Measurements from ENCODE around the gene BSN. TPM values are rescaled to one million over a fixed set of nuclear protein-coding genes. Genes with fewer than 3 reads are reported as not detected.

Gene BSN
- total RNA-seq, 1 experiment from 2014 or later = 0.18 TPM

DNA sequence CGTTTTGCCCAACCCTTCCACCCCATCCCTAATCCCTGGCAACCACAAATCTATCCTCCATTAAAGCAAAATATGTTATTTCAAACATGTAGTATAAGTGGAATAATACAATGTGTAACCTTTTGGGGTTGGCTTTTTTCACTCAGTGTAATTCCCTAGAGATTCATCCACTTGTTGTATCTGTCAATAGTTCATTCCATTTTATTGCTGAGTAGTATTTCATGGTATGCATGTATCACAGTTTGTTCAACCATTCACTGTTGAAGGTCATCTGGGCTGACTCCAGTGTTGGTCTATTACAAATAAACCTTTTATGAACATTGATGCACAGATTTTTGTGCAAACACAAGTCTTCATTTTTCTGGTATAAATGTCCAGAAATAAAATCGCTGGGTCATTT is 38.8 kb downstream of the BSN start:
- DNase-seq (ENCODE audit: low read depth) = no peak

DNA sequence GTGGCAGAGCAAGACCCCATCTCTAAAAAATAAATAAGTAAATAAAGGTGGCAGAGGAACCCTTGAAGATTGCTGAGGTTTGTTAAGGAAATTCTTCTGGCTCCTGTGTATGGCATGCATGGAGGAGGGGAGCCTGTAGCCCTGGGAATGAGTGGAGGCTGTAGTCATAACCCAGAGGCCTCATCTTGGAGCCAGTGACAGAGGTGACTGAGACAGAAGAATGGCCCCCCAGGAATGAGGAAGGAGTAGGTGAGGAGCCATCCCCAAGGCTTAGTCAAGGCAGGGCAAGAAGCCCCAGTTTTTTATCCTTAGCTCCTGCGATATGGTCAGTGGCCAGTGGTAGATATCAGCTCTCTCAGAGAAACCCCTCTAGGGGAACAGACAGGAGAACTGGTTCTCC is 46.5 kb downstream of the BSN start:
- no peak for DNase-seq (ENCODE audit: low read depth)

DNA sequence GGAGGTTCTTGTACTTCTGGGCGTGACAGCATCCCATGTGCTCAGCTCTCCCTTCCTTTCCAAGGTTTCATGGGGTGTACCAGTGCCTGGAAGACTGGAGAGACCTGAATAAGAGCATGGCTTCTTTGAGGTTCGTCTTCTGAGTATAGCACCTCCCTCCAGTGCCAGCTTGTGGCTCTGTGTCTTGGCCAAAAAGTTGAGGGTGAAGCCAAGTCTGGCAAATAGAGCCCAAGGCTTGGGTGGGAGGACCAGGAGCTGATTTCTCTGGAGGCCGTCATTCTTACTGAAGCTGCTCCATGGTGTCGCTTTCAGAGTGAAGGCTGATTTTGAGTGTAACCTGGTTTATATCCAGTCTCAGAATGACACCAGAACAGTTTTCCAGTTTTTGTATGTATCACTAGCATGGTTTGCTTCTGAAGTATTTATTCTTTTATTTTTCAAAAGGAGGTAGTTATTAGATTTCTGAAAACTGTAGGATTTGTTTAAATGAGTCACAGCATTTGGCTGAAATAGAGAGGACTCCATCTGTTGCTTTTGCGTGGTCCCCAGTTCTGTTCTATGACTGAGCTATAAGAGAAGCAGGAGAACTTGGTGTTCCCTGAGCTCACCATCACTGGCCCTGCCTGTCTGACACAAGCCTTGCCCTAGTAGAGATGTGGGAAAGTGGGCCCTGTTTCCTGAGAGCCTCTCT is 47.2 kb downstream of the BSN start:
- DNase-seq (ENCODE audit: low read depth) = no peak

DNA sequence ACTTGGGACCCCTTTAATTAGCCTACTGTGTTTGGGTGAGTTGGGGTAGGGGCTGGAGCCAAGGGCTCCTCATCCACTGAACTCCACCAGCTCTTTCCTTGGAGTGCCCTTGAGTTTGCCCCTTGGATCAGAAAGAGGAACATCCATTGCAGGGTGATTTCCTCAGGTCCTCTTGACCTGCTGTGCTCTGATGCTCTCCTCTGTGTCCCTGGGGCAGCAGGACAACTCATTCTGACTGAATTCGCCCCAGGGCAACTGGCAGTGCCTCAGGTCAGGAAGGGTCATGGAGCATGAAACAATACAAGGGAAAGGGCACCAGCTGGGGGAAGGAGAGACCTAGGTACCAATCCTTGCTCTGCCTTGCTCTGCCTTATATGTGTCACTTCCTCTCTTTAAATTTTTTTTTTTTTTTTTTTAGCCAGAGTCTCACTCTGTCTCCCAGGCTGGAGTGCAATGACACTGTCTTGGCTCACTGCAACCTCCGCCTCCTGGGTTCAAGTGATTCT is 47.8 kb downstream of the BSN start:
- peak; percentile 36 for DNase-seq (ENCODE audit: low read depth)

DNA sequence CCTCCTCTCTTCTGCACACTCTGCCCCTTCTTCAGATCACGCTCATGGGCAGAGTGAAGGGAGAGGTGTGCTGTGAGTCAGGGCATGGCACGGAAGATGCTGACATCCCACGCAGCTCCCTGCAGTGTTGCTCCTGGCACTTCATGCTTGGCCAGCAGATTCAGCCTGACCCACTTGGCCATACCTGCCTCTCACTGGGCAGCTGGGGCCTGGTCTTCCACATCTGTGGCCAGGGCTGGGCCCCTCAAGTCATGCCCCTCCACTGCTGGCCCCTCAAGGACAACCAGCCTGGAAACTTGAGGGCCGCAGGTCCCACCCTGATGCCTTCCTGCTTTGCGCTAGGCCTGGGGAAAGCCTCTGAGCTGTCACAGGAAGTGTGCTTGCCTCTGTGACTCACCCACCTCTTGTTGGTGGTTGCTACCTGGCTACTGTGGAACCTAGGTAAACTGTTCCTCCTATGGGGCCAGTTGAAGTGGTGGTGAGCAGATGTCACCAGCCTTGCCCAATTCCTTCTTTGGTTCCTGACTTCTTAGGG is 48.7 kb downstream of the BSN start:
- DNase-seq (ENCODE audit: low read depth) = peak; percentile 53

DNA sequence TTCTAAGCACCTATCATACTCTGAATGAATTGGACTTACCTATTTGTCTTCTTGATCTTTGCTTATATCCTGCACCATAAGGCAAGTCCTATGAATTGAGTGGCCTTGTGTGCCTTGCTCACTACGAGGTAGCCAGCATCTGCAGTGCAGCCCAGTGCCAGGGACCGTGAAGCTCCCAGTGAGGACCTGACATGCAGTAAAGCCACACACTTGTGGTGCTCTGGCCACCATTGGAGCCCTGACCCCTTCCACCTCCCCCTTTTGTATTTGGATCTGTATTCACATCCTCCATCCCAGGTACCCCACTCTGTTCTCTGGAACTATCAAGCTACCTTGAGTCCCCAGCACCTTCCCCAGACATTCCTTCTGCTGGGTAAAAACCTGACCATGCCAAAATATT is 52.1 kb downstream of the BSN start:
- DNase-seq (ENCODE audit: low read depth) = no peak

DNA sequence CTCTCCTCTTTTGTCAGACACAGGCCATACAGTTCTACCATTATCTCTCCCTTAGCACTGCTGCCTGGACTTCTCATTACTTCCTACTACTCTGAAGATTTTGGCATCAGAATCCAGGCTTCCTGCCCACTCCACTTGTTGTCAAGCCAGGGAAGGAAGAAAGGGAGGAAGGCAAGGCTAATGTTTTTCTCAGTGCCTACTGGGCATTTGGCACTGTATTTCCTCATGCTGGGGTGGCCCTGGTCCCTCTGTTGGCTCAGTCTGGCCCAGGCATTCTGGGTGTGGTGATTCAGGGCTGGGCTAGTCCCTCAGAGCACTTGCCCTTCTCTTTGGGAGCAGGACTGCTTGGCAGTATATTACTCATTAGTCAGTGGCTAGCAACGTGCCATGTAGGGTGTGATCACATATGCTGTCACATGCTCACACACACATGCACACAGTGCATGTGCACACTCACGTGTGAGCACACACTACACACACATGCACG is 52.9 kb downstream of the BSN start:
- DNase-seq (ENCODE audit: low read depth) = peak; percentile 30

DNA sequence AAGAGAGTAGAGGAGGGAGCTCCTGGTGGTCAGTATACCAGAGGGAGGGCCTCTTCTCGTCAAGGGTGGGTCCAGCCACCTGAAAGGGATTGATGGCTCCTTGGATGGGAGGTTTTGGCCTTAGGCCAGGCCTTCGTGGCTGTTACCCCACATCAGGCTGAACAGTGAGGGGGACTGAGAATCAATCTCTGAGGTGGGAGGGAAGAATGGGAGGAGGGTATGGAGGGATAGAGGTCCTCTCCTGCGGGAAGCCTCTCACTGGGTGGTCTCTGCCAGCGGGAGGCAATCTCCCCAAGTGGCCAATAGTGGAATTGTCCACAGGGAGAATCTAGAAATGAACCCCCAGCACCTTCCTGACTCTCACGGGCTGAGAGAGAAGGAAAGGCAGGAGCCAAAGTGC is 53.5 kb downstream of the BSN start:
- no peak for DNase-seq (ENCODE audit: low read depth)

DNA sequence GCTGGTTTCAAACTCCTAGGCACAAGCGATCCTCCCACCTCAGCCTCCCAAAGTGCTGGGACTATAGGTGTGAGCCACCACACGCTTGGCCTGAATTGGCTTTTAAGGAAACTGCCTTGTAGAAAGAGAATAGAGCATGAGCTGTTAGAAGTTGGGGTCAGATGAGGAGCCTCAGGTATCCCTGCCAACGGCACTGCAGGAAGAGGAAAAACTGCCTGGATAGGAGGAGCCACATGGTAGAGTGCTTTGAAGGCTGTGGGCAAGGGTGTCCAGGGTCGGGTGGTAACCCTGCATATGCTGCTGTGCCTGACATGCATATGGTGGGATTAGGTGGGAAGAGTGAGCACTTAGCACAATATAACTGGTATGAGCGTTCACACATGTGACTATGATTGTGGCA is 55.0 kb downstream of the BSN start:
- DNase-seq (ENCODE audit: low read depth) = no peak

DNA sequence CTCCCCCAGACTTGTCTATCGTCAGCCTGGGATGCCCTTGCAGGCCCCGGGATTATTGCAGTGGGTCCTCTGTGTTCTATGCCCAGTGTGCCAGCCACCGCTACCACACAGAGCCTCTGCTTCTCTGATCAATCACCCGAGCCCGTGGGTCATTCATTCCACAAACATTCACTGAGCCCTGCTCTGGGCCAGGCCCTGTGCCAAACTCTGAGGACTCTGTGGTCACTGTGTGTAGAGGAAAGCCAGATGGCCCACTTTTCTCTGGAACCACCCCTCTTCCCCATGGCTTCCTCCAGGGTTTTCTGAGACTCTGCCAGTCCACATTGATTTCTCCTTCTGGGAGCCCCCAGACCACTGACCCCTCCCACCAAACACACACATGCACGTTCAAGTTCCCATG is 55.5 kb downstream of the BSN start:
- no peak for DNase-seq (ENCODE audit: low read depth)

DNA sequence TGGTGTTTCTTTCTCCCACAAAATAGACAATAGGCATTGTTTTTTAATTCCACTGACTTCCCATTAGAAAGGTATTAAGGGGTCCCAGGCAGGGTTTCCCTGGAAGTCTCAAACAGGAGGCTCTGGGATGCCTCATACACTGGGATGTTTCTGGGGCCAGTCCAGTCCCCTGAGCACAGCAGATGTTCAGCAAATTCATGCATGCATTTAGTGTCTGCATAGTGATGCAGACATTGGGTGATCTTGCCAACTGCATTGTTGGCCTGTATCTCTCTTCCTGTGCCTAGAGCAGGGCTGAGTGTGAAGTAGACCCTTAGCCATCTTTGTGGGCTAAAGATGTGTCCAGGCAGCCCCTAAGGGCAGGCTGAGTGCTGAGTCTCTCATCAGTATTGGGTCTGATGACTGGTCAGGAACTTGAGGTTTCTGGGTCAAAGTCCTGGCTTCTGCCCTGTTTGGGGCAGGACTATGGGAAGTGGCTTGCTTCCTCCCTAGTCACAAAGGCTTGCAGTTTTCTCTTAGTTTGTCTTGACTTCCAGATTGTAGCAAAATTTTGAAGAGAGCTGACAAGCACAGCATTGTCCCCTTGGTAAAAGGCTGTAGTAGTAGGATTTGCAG is 56.5 kb downstream of the BSN start:
- DNase-seq (ENCODE audit: low read depth) = no peak

DNA sequence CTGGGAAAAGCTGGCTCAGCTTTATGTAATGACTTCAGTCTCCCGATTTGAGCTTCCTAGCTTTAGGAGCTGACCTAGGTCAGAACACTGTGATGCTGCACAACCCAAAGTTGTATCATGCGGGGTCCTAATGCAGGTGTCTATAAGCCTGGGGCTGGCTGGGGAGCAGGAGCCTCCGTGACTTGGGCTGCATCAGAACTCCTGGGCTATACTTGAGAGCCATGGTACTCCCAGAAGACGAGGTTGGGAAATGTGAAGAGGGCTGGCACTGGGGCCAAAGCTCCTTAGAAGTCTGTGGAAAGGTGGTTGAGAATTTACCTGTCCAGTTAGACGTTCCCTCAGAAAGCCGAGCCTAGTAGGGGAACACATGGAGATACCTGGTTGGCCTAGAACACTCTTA is 57.0 kb downstream of the BSN start:
- no peak for DNase-seq (ENCODE audit: low read depth)

DNA sequence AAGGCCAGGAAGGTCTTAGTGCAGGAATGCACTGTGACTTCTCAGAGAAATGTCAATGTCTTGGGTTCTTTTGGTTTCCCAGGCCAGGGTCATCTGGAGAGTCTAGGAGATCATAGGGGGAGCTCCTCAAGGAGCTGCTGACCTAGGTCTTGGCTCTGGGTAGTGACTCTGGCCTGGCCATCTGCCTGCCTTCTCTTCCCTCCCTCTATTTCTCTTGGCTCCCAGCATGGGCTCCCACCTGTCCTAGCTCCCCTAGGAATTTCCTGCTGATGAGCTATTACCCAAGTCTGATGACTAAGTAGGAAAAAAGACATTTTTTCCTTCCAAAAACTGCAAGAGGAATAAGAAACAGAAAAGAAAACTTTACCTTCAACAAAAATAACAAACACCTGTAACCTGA is 57.4 kb downstream of the BSN start:
- no peak for DNase-seq (ENCODE audit: low read depth)

DNA sequence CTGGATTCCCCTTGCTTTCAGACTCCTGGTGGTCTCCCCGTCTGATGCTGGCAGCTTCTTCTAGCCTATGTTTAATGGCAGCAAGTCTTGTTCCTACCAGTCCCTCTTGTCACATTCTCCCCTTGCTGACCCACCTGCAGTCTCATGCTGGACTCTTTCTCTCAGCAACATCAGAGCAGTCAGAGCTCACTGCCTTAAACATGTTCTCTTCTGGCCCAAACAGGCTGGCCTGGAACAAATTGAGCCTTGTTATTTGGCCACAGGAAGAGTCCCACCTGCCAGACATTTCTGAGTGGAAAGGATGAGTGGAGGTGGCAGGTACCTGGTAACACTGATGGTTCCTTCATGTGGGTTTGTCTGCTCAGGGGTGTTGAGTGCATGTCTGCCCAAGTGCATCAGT is 60.7 kb downstream of the BSN start:
- DNase-seq (ENCODE audit: low read depth) = no peak

DNA sequence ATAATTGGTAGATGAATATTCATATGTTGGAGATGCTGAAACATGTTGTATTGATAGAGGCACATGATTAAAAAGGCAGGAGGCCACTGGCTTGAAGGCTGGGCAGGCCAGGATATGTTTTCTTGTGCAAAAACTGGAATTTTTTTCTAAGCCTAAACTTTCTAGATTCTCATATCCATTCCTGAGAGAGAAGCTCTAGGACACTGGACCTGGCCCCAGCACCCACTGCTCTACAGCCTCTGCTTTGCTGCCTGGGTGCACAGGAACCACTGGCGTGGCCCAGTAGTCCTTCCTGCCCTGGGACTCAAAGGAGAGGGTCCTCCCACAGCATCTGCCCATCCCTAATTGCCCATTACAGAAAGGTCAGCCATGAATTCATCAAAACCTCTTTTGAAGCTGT is 61.8 kb downstream of the BSN start:
- DNase-seq (ENCODE audit: low read depth) = no peak

DNA sequence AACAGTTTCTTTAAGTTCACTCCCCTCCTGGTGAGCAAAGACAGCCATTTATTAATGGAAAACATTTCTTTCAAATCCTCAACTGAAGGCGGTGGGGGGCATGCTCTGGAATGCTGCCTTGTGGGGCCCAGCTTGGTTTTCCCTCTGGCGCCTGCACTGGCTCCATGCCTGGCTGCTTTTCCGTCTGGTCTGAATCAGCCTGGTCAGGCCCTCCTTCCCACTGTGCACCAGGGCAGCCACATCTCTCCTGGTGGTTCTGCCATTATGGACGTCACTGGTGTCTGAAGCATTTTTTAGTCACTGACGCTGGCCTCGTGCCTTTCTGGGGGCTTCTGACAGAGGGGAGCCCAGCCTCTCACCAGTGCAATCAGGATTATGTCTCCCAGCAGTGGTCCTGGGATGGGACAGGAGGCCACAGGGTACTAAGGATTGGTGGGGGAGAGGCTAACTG is 62.2 kb downstream of the BSN start:
- DNase-seq (ENCODE audit: low read depth) = peak; percentile 29

DNA sequence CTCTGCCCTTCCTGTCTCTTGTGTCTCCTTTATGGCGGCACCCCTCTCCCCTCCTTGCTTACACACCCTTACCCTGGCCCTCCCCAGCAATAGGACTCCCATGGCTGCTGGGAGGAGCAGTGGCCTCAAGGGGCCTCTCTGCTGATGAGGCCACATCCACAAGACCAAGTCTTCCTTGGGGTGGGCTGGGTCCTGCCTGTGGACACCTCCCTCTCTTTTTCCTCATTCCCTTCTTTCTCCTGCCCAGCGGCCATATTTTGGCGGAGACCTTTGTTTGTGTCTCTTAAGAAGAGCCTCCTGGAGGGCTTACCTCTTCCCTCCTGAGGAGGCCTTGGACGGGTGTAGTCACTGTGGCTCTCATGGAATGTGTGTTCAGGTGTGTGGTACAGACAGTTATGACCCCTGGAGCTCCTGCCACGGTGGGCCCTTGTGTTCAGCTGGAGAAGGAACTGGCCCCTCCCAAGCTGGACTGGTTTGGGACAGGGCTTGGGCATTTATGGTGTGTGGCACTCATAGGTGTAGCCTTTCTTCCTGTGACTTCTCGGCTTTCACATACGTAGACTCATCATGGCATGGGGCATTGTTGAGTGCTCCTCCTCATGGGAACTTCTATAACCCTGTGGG is 63.2 kb downstream of the BSN start:
- DNase-seq (ENCODE audit: low read depth) = no peak

DNA sequence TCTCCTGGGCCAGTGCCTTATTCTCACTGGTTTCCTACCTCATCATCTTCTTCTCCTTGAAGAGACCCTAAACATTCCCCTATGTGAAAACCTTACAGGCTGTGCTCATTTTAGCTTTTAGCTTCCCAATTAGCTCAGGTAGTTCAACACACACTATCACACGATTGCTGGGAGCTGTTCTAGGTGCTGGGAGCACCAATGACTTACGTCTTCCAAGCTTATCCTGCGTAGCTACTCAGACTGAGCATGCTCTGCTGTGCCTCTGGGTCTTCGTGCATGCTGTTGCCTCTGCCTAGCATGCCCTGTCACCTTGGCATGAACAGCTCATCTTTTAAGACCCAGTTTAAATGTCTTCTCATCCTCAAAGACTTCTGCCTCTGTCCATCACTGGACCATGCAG is 64.1 kb downstream of the BSN start:
- DNase-seq (ENCODE audit: low read depth) = no peak

DNA sequence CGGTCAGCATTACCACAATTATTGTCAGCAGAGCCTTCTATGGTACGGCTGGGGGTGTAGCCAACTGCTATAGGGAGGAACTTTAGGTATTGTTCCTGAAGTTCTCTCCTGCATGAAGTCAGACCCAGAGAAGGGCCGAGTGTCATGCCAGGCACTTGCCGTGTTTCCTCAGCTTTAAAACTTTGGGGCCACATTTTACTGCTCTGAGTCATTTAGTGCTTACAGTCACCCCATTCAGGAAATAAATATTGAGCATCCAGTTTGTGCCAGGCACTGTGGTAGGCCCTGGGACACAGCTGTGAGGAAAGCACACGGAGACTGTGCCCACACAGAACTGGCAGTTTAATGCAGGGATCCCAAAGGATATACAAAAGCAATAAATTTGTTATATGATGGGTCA is 65.4 kb downstream of the BSN start:
- peak; percentile 23 for DNase-seq (ENCODE audit: low read depth)

DNA sequence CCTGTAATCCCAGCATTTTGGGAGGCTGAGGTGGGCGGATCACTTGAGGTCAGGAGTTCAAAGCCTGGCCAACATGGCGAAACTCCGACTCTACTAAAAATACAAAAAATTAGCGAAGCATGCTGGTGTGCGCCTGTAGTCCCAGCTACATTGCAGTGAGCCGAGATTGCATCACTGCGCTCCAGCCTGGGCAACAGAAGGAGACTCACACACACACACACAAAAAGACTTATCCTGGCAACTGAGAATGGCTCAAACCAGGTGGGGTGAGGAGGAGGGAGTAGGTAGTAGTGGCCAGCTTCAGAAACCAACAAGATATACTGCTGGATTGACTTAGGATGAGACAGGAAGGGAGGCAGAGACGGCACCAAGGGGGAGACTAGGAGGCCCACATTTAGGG is 66.5 kb downstream of the BSN start:
- no peak for DNase-seq (ENCODE audit: low read depth)

DNA sequence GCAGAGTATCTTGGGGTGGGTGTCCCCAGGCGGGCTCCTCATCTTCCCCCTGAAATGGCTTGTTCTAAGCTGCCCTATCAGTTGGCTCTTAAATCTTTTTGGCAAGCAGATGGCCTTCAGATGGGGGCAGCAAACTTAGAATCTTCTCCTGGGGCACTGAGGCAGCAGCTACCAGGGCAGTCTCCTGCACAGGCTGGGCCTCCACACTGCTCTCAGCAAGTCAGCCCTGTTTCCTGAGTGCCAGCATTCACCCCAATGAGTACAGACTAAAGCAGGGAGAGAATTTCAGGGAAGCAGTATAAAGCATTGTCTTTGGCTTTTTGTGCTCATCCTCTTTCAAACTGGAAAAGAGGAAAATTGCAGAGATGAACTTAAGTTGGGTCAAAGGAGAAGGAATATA is 68.8 kb downstream of the BSN start:
- no peak for DNase-seq (ENCODE audit: low read depth)

DNA sequence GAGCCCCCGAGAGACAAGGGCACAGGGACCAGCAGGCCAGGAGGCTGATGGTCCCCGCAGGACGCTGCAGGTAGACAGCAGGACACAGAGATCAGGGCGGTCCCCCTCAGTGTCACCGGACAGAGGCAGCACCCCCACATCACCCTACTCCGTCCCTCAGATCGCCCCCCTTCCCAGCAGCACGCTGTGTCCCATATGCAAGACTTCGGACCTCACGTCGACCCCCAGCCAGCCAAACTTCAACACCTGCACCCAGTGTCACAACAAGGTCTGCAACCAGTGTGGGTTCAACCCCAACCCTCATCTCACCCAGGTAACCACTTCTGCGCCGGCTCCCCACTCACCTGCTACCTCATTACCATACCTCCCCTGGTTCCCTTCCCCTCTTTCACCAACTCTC is 70.8 kb downstream of the BSN start:
- DNase-seq (ENCODE audit: low read depth) = no peak

Data from HT1080 (cell line).